Activated T-helper 9 cell treated with anti-CD3 and anti-CD28 coated beads, Interleukin-2, amount 50 U/mL, for 16 hours (primary cell): Measurements from ENCODE around the gene WDR31.
"Not testable (repeated sequence)": the region's sequence is repeated elsewhere in the genome, so short reads cannot be mapped to it uniquely, and the experiment has no call there.

ENCODE experiments used
- DNase-seq: peaks from one replicate; pipeline ENCODE4 v3.0.0-alpha.2; 2020; ENCODE audit warnings: low read depth

The WDR31 gene

GRCh38 chr9:113368982-113369854 lies 29.1 kb upstream of the WDR31 start:
- DNase-seq = no peak

GRCh38 chr9:113368348-113368981 lies 28.4 kb upstream of the WDR31 start:
- DNase-seq = no peak

- DNase-seq = not testable (repeated sequence)
These were observed 25.6 kb upstream of the WDR31 start for GRCh38 chr9:113365652-113366051.

GRCh38 chr9:113364951-113365350 lies 24.9 kb upstream of the WDR31 start:
- DNase-seq = no peak

GRCh38 chr9:113363336-113363735 lies 23.3 kb upstream of the WDR31 start:
- no peak for DNase-seq

- DNase-seq = no peak
These were observed 21.4 kb upstream of the WDR31 start for GRCh38 chr9:113361304-113362018.

GRCh38 chr9:113360242-113360842 lies 20.3 kb upstream of the WDR31 start:
- DNase-seq = no peak

GRCh38 chr9:113359385-113359784 lies 19.3 kb upstream of the WDR31 start:
- no peak for DNase-seq

- no peak for DNase-seq
These were observed 16.7 kb upstream of the WDR31 start for GRCh38 chr9:113356686-113357292.

GRCh38 chr9:113355040-113355596 lies 15.0 kb upstream of the WDR31 start:
- DNase-seq = no peak

GRCh38 chr9:113352411-113352810 lies 12.3 kb upstream of the WDR31 start:
- DNase-seq = no peak

- no peak for DNase-seq
These were observed 11.9 kb upstream of the WDR31 start for GRCh38 chr9:113352006-113352405.

- no peak for DNase-seq
These were observed 10.9 kb upstream of the WDR31 start for GRCh38 chr9:113350937-113351336.

- DNase-seq = no peak
These were observed 10.1 kb upstream of the WDR31 start for GRCh38 chr9:113350107-113350661.

GRCh38 chr9:113349445-113350094 lies 9.5 kb upstream of the WDR31 start, which contains the start of gene BSPRY:
Gene BSPRY, plus strand, starts transcription at chr9:113349541. Its CDS starts 39 bp downstream, at chr9:113349580.
- DNase-seq = no peak

- DNase-seq = no peak
These were observed 9.0 kb upstream of the WDR31 start for GRCh38 chr9:113349066-113349444.

GRCh38 chr9:113348437-113348836 lies 8.4 kb upstream of the WDR31 start:
- no peak for DNase-seq

GRCh38 chr9:113345671-113346070 lies 5.6 kb upstream of the WDR31 start:
- no peak for DNase-seq

GRCh38 chr9:113345190-113345589 lies 5.1 kb upstream of the WDR31 start:
- no peak for DNase-seq

- DNase-seq = no peak
These were observed 3.7 kb upstream of the WDR31 start for GRCh38 chr9:113343732-113344231.
